Activated CD4-positive, alpha-beta T cell treated with anti-CD3 and anti-CD28 coated beads, Interleukin-2, amount 50 U/mL, for 24 hours (primary cell): ENCODE results near the gene CDH13.

ENCODE experiments used
- DNase-seq, 2 donors: peaks; one replicate each; pipeline ENCODE4 v3.0.0-alpha.2; 2020; ENCODE audit warnings: low read depth in 1 of 2, low spot score in 1 of 2

Gene CDH13

DNA sequence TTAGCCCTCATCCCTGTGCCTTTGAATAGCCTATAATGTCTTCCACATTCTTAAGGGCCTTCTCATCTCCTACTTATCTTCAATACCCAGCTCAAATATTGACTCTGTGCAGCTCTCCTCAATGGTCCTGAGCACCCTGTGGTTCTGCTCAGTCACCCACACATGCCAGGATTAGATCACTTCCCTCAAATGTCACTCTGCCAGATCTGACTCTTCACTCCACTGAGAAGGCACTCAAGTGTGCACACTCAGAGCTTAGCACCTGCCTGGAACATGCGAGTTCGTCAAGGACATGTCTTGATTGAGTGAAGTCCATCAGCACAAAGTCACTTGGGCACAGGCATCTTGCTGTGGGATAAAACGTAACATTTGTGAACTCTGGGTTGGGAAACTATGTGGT, 404.8 kb downstream of the CDH13 start:
- DNase-seq: no peak

DNA sequence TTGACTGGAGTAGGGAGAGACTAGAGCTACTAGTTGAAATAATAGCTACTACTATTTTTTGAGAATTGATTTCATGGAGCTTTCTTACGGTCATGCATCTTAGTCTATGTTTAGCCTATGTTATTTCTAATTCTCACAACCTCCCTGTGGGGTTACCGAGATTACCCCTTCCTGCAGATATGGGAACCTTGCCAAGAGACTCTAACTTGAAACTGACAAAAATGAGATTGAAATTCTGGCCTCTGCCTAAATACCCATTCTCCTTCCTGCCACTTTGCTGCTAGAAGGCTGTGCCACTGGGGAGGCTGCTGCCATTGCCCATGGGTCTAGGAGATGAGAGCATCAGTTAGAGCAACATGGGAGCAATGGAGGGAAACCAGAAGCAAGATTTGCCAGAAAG, 410.3 kb downstream of the CDH13 start:
- no peak for DNase-seq

DNA sequence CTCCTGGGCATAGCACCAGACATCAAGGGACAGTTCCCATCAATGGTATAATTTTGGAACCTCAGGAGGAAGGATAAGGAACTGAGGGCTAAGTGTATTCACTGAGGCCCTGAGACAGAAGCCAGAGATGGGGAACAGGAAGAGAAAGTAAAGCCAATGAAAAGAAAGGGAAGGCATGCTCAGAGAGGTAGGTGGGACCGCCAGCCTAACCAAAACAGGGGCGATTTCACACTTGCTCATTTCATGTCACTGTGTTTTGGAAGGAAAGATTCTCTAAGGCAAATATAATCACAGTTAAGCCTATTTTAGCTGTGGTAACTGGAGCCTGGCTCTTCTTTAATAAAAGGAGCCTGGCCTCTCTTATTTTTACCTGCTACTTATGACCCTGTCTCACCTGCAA, 411.1 kb downstream of the CDH13 start:
- no peak for DNase-seq

DNA sequence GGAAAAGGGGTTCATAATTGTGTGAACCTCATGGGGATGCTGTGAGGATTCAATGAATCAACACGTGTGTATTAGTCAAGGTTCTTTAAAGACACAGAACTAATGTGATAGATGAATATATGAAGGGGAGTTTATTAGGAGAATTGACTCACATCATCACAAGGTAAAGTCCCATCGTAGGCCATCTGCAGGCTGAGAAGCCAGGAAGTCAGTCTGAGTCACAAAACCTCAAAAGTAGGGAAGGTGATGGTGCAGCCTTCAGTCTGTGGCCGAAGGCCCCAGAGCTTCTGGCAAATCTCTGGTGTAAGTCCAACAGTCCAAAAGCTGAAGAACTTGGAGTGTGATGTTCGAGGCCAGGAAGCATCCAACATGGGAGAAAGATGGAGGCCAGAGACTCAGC, 413.4 kb downstream of the CDH13 start:
- no peak for DNase-seq

DNA sequence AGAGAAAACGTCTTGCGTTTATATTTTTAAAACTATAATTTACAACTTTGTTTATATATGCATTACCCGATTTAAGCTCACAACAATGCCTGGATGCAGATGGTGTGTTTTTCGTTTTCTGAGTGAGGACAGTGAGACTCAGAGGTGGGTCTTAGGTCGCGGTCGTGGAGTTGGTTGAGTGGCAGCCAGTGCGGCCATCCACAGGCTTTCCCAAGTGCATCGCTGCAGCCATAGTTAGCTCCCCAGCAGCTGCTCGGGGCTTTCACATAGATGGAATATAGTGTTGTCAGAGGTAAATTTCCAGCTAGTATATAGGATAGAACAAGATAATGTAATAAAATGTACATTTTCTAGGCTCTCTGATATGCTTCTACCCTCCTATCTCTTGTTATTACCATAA, 417.8 kb downstream of the CDH13 start:
- DNase-seq: no peak

DNA sequence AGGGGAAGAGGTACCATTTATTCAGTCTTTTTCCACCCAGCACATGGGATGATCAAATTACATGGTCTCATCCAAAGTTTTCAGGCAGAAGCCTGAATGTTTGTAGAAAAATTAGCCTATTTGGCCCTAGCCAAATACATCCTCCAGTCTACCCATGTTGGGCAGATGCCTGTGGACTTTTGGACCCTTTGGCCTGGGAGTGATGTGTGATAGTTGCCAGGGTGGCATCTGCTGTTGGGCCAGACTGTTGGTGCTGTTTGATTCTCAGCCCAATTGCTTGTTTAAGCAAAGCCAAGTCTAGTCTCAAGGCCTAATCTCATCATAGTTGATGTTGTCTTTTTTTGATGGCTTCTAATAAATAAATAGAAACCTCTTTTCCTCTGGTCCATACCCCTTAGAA, 419.0 kb downstream of the CDH13 start:
- no peak for DNase-seq

DNA sequence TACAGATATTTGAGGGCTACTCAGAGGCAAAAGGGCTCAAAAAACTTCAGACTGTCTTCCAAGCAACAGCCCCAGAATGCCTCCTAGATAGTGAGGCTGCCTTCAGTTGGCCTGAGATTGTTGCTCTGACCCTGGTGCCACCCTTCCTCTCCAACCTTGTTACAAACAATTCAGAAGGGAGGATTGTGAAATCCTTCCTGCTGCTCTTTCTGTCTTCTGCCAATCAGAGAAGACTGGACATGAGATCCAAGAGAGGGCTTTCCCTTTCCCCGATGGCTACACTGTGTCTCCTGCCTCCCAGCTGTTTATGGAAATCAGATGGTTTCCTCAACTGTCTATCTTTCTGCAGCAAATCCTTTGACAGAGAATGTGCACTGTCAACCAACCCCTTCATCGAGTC, 419.9 kb downstream of the CDH13 start:
- no peak for DNase-seq

DNA sequence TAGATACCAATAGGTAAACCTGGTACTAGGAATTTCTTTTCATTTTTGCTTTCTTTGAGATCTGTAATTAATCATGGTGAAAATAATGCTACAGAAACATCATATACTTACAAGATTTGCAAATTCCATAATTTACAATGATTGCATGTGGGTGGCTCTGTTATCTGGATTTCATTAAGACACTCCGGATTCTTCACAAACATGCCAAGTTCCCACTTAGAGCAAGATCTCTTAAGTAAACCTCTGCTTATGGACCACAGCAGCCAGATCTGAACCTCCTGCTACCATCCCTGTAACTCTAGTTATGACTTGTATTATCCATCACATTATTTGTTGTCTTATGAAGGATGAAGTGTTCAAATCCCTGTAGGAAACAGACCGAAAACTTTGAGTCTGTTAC, 424.7 kb downstream of the CDH13 start:
- DNase-seq: no peak

DNA sequence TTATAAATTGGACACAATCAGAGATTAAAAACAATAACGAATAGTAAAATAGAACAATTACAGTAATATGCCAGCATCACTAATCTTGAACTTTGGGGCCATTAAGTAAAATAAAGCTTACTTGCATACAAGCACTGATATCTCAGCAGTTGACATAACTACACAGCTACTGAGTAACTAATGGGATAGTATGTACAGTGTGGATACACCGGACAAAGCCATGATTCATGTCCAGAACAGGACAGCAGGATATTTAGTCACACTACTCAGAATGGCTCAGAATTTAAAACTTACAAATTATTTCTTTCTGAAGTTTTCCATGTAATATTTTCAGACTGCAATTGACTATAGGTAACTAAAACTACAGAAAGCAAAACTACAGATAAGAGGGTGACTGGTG, 427.5 kb downstream of the CDH13 start:
- no peak for DNase-seq

DNA sequence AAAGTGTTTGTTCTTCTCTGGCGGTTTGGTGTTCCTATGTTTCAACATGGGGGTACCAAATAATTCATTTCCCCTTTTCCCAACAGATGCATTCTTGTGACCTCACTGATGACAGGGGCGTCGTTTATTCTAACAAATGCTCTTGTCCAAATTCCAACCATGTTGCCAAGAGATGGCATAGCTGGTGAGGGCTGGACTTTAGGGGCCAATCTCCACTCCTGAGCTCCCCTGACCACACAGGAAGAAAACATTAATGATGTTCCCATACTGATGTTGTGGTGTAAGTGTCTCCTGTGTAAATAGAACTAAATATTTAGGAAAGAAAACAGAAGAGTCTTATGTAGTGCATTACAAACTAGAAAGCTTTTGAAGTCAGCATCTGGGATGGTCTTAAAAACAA, 431.6 kb downstream of the CDH13 start:
- DNase-seq: no peak

DNA sequence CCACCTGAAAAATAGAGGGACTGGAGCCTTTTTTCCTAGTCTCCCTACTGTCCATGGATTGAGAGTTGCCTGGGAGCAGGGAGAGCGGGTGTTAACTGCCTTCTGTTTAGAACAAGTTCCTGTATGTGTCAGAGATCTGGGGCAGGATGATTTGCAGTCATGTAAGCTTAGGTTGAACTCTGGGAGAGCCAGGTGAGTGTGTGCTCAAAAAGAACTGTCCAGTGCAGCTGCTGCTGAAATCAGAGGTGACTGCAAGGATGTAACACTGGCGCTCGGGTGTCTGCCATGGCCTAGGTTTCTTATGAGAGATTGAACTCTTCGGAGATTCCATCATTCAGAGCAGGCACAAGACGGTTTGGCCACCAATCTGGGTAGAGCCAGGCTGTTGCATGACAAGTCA, 432.5 kb downstream of the CDH13 start:
- no peak for DNase-seq

DNA sequence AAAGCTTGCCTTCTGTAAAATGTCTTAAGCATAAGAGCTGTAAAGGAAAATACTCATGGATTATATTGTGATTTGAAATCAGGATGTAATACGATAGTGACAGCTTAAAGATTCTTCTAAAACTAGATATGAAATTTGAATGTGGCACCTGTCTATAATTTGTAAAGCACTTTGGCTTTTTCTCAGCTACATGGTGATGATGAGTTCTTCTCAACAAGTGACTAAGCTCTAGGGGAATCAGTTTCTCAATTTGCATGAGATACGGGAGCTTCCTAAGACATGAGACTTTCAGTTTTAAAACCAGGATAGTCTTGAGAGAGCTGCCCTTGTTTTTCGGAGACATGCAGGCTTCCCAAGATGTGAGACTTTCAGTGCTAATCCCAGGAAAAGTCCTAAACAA, 439.2 kb downstream of the CDH13 start:
- no peak for DNase-seq

DNA sequence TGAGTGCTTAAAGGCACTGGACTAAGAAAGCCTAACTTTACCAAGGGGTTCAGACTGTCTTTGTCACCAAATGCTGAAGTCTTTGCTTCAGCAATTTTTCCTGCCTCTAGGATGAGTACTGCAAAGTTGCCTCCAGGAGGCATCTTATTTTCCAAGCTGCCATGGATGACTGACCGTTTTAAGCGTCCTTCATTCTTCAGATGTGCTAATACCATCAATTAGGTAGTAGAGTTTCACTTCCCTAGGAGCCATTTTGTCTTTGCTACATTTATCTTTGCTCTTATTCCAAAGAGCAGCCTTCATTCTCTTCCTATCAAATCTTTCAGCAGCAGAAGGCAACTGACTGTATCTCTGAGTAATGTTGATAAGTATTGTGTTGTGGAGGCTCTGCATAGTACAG, 440.1 kb downstream of the CDH13 start:
- no peak for DNase-seq

DNA sequence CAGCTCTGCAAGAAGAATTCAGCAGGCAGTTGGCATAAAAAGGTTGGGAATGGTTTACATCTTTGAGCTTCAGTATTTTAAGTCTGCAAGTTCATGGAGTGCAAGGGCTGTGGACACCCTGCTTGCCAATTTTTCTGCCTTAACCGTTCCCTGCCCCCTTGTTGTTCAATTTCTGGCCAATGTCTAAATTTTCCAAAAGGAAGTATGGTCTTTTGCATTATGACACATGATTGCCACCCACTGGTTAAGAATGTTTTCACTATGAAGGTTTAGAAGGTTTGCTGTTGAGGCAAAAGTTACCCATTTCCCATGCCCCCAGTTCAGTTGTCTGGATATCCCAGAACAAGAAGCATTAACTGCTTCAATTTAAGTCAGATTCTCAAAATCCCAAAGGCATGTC, 441.9 kb downstream of the CDH13 start:
- DNase-seq: no peak

DNA sequence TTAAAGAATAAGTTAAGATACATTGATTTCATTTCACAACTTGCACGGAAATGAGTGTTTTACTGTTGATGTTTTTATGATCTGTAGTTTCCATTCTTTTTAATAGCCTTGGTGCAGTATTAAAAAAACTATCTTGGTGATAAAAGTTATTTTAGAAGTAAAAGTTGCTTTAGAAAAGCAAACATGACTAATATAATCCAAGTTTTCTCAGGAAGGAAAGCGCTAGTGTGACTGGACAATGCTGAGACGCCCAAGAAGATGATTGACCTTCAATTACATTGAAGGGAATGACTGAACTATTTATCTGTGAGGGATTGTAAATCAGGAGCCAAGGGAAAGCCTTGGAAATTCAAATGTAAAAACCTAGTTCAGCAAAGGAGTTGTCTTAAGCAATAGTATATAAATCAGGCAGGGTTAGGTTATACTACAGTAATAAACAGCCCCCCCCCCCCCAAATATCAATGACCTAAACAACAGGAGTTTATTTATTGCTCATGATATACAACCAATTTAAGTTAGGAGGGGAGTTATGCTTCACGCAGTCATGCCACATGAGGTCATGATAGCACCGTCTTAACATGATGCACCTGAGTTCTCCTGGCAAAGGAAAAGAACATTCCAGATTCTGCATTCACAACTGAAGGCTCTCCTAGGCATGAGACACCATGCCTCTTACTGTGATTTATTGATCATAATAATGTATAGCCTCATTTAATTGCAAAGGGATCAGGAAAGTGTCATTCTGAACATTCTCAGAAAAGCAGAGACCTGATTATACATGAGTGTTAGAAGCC, 443.8 kb downstream of the CDH13 start:
- DNase-seq: no peak

DNA sequence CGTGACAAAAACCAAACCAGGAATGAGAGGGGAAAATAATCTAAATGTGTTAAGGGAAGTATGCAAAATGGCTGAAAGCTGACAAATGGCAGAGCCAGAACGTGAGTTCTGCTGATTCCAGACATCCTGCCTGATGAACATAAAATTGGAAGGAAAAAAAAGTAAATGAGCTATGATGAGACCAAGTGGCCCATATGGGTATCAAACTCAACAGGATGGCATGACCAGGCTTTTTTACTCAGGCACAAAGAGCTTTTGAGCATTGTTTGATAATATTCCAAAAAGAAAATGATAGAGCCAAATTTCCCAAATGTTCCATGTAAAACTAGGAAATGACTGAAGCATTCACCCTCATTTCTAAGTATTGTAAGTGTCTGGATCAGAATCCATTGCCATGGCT, 449.2 kb downstream of the CDH13 start:
- no peak for DNase-seq

DNA sequence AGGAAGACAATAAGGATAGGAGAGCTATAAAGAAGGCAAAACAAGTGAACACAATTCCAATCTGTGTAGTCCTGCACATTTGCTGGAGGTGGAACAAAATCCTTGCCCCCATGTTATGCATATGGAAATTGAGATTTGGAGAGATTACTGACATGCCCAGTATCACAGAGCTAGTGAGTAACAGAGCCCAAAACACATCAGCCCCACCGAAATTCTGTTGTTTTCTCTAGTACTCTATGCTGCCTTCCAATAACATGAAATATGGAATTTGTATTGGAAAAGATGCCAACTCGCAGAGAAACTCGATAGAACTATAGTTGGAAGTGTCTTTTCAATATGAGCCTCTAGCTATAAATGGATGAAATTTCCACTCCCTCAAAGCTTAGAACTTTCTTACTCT, 456.6 kb downstream of the CDH13 start:
- no peak for DNase-seq

DNA sequence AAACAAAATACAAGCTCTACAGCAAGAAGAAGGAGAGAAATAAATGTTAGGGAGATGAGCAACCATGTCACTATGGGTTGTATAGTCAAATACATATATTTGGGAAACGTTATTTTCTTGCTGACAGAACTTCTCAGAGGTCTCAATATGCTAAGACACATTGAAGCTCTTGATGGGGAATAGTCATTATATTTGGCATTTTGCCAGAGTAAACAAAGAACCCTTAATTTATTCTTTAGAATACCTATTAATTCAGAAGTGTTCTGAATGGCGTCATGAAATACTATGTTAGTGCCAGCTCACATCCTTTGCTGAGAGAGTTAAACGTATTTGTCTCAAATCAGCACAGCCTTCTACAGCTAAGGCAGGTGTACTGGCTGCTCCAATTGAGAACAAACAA, 458.9 kb downstream of the CDH13 start:
- DNase-seq: no peak

DNA sequence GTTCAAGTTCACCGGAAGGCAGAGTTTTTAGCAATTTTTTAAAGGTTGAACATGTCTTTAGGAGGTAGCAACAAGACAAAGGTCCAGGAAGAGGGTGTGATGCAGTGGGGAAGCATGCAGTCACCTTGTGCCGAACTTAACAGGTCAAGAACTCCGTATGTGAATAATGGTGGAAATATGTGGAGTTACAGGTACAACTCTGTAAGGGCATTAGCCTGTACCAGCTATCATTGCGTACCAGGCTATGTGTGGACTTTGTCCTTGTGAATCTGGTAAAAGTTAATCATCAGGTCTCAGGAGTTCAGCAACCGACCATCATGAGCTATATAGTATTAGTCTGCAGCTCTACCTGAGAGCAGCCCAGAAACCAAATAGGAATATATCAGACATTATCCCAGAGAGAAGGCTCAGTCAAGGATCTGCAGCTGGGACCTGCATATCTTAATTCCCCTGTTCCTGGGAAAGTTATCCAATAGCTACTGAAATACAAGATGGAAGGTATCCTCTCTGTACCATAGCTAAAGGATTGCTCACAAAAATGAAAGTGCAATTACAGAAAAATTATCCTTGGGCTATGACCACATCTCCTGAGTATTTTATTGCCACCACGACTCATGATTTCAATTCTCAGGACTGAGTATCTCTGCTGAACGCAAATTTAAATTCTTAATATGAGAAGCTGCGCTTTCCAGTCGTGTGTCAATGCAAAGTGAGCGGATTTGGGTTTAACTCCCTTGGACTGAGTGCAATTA, 469.3 kb downstream of the CDH13 start:
- DNase-seq: no peak

DNA sequence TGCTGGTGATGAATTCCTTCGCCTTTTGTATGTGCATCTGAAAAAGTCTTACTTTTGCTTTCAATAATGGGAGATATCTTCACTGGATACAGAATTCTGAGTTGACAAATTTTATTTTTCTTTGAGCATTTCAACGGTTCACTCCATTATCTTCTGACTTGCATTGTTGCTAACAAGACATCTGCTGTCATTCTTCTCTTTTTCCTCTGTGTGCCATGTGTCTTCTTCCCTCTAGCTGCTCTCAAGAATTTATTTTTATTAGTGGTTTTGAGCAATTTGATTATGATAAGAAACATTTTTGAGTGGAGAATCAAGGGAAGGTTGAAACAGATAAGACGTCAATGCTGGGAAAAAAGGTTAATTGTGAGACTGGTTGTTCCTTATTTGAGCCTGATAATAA, 471.8 kb downstream of the CDH13 start:
- no peak for DNase-seq

DNA sequence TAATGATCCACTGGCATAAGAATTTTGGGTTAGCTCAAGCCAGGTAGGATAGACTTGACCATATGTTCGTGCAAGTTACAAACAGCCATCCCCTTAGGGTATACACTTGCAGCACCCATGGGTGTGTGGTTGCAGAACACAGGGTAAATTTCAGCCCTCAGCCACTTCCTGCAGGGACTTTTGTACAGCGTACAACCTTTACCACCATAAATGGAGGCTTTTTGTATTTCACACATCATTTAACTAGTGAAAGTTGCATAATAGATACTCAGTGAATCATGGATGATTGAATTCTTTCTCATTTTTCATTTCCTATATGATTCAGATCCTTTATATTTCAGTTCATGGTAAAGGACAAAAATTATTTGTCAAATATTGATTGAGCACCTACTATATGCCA, 473.9 kb downstream of the CDH13 start:
- no peak for DNase-seq

DNA sequence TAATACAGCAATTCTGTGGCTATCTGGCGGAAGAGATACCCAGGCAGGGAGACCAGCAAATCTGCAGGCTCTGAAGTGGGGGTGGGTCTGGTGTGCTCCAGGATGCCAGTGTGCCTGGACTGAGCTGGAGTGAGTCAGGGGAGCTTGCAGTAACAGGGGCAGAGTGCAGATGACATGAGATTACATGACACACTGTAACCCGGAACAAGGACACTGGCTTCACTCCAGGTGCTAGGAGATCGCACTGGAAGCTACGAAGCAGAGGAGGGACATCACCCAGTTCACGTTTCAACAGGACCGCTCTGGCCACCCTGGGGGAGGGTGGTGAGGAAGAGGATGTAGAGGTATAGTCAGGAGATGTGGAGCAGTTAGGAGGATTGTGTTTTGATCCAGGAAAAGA, 475.6 kb downstream of the CDH13 start:
- no peak for DNase-seq
